Measurements from ENCODE around the gene YPEL1.

- TF ChIP-seq CTCF (IDR thresholded peaks at IDR 0.05) (no peak), EZH2 (IDR thresholded peaks at IDR 0.05) (no peak), EZH2phosphoT487 (IDR thresholded peaks at IDR 0.05) (no peak)
Measured at GRCh38 chr22:21657020-21657359, 78.6 kb downstream of the YPEL1 start.

Data from neural progenitor cell (in vitro differentiated cells).